A549 (cell line): ENCODE results near the gene MYBPHL.

Source experiments
- BHLHE40 ChIP-seq: IDR thresholded peaks from 2 replicates; pipeline ENCODE4 v1.6.1; 2012; ENCODE audit warnings: low read depth, low read length, inconsistent platforms
- RNF2 ChIP-seq: fragments of 200-600 bp; sonication (generic); IDR thresholded peaks from 2 replicates; pipeline ENCODE4 v1.6.1; 2016; ENCODE audit warnings: low read depth, mild to moderate bottlenecking, antibody characterized with exemption, moderate library complexity, borderline replicate concordance

- TF ChIP-seq BHLHE40, result no peak
- TF ChIP-seq RNF2, result no peak
Measured at GRCh38 chr1:109298666-109299557, 7.9 kb downstream of the MYBPHL start.
